Left hindlimb (tissue), 1 donor: Measurements from ENCODE around the gene ARHGAP23.
"Not testable (repeated sequence)": the region's sequence is repeated elsewhere in the genome, so short reads cannot be mapped to it uniquely, and the experiment has no call there.

Experiments
- DNase-seq: peaks from one replicate; pipeline ENCODE4 v3.0.0-alpha.2; 2018

Gene ARHGAP23

DNA sequence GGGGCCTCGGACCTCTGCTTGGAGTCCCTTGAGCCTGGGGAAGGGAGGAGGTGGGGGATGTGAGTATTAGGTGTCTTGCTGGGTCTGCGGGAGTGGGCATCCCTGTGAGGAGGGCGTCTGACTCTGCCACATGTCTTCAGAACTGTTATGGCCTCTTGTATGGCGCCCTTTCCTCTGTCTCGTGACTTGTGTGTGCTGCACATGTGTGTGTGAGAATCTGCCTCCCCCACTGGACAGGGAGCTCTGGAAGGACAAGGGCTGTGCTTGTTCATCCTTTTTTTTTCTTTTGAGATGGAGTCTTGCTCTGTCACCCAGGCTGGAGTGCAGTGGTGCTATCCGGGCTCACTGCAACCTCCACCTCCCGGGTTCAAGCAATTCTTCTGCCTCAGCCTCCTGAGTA lies 33.4 kb downstream of the ARHGAP23 start:
- DNase-seq: no peak

DNA sequence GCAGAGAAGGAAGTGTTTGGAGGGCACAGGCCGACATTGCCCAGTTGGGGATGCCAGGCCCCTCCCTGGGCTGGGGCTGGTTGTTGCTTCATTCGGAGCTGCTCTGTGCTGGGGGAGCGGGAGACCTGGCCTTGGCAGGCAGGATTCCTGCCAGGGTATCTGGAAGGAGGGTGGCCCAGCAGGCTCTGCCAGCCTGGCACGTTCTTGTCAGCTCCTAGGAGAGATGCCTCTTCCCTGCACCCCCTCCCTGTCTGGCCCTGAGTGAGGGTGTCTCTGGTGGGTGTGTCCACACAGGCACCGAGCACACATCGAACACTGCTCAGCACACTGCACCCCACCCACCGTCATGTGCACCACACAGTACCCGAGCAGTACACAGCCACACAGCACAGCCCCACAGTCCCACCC lies 35.2 kb downstream of the ARHGAP23 start:
- DNase-seq: no peak

DNA sequence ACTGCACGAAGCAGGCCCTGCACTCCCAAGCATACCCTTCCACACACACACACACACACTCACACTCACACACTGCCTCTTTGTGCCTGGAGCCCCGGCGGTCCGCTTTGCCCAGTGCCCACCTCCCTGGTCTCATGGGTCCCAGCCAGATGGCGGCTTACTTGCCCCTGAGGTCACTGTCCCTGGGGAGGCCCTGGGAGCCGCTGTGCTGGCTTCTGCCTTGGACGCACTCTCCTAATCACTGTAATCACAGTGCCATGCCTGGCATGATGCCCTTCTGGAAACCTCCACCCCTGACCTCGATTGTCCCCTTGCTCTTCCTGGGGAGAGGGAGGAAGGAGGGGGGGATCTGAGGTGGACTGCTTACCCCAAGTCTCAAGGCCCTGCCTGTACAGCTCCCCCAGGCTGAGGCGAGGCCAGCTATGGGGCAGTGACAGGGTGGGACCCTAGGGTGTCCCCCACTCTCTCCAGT lies 36.0 kb downstream of the ARHGAP23 start:
- DNase-seq: peak; percentile 81

- peak; percentile 96 for DNase-seq
Measured at GRCh38 chr17:38464723-38465390, 36.6 kb downstream of the ARHGAP23 start.

DNA sequence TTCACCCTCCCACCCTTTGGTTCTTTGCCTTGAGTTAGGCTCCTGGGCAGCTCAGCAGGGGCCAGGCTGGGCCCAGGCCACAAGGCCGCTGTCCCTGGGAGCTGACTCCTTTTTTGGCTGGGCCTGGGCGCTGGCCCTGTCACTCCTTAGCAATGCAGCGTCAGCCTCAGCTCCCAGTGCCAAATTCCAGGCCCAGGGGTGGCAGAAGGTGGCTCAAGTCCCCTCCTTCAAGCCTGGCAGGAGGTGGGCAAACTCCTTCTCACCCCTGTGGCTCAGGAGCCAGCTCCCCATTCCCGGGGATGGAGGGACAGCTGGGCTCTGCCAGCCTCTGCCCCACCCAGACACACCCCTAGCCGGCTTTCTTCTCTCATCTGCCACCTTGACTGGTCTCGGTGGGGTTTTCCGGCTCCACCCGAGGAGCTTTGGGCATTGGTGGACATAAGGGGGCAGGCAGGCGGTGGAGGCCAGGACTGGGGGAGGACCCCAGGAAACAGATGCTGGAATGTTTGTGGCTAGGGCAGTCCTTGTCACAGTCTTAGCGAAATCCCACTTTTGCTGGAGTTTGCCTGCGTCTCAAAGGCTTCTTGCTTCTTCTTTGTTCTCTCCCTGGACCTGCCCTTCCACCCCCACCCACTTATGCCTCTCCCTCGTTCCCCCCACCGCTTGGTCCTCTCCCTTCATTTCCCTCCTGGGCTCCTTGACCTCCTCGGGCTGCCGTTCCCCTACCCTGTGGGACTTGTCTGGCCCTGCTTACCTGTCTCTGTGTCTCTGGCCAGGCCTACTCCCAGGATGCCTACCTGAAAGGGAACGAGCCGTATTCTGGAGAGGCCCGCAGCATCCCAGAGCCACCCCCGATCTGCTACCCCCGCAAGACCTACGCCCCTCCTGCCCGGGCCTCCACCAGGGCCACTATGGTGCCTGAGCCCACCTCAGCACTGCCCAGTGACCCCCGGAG lies 37.4 kb downstream of the ARHGAP23 start:
- DNase-seq: no peak

DNA sequence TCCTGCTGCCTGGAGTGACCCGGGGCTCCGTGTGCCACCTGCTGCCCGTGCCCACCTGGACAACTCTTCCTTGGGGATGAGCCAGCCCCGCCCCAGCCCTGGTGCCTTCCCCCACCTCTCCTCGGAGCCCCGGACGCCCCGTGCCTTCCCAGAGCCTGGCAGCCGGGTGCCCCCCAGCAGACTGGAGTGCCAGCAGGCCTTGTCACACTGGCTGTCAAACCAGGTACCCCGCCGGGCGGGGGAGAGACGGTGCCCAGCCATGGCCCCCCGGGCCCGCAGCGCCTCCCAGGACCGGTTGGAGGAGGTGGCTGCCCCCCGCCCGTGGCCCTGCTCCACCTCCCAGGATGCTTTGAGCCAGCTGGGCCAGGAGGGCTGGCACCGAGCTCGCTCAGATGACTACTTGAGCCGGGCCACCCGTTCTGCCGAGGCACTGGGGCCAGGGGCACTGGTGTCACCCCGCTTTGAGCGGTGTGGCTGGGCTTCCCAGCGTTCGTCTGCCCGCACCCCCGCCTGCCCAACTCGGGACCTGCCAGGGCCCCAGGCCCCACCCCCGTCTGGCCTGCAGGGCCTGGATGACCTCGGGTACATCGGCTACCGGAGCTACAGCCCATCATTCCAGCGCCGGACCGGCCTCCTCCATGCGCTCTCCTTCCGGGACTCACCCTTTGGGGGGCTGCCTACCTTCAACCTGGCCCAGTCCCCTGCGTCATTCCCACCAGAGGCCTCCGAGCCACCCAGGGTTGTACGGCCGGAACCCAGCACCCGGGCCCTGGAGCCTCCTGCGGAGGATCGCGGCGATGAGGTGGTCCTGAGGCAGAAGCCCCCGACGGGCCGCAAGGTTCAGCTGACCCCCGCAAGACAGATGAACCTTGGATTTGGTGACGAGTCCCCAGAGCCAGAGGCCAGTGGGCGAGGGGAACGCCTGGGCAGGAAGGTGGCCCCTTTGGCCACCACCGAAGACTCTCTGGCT lies 38.4 kb downstream of the ARHGAP23 start:
- no peak for DNase-seq

DNA sequence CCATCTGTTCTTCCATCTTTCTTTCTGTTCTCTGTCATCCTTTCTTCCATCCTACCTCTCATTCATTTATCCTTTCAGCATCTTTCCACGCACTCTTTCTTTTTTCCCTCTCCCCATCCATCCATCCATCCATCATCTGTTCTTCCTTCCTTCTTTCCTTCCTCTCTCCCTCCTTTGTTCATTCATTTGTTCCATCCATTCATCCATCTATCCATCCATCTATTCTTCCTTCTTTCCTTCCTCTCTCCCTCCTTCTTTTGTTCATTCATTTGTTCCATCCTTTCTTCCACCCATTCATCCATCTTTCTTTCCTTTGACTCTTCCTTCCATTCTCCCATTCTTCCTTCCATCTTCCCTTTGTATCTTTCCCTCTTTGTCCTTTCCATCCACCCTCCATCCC lies 39.2 kb downstream of the ARHGAP23 start:
- DNase-seq: no peak

DNA sequence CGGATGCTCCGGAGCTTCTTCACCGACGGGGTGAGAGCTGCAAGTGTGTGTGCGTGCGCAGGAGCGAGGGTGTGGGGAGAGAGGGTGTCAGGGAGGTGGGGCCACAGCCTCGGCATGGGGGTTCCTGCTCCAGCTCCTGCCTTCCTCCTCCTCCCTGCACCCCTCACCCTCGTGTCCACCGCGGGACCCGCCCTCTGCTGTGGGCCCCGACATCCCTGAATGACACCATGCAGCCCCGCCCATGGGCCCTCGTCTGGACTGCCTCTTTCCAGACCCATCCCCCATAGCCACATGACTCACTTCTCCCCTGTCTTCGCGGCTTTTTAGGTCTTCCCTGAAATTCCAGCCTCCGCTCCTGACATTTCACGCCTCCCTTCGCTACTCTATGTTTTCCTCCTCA lies 41.6 kb downstream of the ARHGAP23 start:
- DNase-seq: no peak

DNA sequence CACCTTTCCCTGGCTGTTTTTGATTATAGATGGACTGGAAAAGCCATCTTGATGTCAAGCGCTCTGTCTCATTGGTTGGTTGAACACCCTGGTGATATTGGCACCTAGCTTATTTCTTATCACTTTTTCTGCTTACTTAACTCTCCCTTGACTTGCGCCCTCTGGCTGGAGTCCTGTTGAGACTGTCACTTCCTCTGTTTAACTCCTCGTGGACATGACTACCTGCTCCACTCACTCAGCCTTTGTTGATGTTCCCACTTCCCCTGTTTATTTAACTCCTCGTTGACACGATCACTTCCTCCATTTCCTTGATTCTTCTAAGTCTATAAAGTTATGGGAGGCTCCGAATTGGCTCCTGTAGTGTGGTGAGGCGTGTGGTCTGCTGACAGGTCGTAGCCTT lies 43.0 kb downstream of the ARHGAP23 start:
- not testable (repeated sequence) for DNase-seq

DNA sequence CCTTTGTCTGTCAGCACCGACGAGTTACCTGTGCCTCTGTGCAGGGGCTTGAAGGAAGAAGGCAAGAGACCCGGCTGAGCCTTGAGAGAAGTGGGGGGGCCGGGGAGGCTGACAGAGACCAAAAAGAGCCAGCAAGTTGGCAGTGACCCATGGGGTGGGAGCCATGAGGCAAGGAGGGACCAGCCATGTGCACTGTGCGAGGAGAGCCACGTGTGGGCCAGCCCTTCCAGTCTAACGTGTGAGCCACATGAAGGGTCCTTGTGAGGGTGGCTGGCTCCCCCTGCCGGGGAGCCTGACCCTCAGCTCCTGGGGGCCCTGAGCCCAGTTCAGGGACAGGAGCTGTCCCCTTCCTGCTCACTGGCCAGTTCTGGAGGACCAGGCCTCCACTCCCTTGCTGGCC lies 46.4 kb downstream of the ARHGAP23 start:
- not testable (repeated sequence) for DNase-seq

- no peak for DNase-seq
Measured at GRCh38 chr17:38476549-38476948, 48.3 kb downstream of the ARHGAP23 start.

- DNase-seq: not testable (repeated sequence)
Measured at GRCh38 chr17:38477417-38477816, 49.2 kb downstream of the ARHGAP23 start.

- not testable (repeated sequence) for DNase-seq
Measured at GRCh38 chr17:38477951-38478350, 49.7 kb downstream of the ARHGAP23 start.

GRCh38 chr17:38478667-38479066 lies 50.4 kb downstream of the ARHGAP23 start:
- DNase-seq: not testable (repeated sequence)

DNA sequence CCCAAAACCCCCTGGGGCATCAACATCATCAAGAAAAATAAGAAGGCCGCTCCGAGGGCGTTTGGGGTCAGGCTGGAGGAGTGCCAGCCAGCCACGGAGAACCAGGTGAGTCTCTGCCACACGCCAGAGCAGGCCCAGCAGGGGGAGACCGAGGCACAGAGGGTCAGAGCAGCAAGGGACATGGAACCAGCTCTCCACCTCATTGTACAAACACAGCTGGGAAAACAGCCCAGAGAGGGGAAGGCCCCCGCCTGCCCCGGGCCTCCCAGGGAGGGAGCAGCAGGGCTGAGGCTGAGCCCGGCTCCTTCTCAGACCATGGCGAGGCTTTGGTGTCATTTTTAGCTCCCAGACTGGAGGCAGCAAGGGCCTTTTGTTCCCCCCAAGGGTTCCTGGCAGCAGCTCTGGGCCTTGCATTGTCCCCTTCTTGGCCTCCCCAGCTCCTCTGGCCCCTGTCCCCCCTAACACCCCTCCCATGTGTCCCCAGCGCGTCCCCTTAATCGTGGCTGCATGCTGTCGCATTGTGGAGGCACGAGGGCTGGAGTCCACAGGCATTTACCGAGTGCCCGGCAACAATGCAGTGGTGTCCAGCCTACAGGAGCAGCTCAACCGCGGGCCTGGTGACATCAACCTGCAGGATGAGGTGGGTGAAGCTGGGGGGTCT lies 53.9 kb downstream of the ARHGAP23 start:
- not testable (repeated sequence) for DNase-seq

GRCh38 chr17:38482700-38483043 lies 54.4 kb downstream of the ARHGAP23 start:
- DNase-seq: not testable (repeated sequence)

- DNase-seq: peak; percentile 79
Measured at GRCh38 chr17:38484242-38485145, 56.2 kb downstream of the ARHGAP23 start.

GRCh38 chr17:38485146-38485468 lies 56.8 kb downstream of the ARHGAP23 start:
- no peak for DNase-seq

GRCh38 chr17:38485681-38486298 lies 57.5 kb downstream of the ARHGAP23 start:
- not testable (repeated sequence) for DNase-seq

DNA sequence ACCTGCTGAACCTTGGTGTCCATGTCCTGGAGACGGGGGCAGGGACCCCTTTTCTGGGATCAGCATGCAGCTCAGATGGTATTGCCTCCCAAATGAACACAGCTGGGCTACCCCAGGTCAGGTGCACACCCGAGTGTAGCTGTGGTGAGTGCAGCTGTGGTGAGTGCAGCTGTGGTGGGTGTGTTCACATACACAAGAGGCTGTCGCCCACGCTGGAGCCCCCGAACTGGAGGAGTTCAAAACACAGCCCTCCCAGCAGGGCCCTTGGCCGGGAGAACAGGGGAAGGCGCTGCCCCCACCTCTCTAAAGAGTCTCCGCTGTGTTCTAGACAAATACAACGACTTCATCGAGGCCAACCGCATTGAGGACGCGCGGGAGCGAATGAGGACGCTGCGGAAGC lies 61.5 kb downstream of the ARHGAP23 start:
- not testable (repeated sequence) for DNase-seq
